CD4-positive, alpha-beta T cell treated with Interleukin-4 for 4 hours (primary cell): ENCODE measurements around the gene LNX1.
"Not testable (repeated sequence)": the region's sequence is repeated elsewhere in the genome, so short reads cannot be mapped to it uniquely, and the experiment has no call there.

ENCODE experiments used
- DNase-seq: peaks from one replicate; pipeline ENCODE4 v3.0.0-alpha.2; 2020

The LNX1 gene

GRCh38 chr4:53455766-53456165 lies 135.5 kb downstream of the LNX1 start:
- DNase-seq: no peak

- DNase-seq: no peak
Measured at GRCh38 chr4:53453385-53453784, 137.9 kb downstream of the LNX1 start.

GRCh38 chr4:53450773-53451172 lies 140.5 kb downstream of the LNX1 start:
- no peak for DNase-seq

GRCh38 chr4:53444954-53445353 lies 146.3 kb downstream of the LNX1 start:
- no peak for DNase-seq

- DNase-seq: no peak
Measured at GRCh38 chr4:53441564-53441963, 149.7 kb downstream of the LNX1 start.

GRCh38 chr4:53436251-53436650 lies 155.0 kb downstream of the LNX1 start:
- DNase-seq: no peak

- no peak for DNase-seq
Measured at GRCh38 chr4:53432528-53433424, 158.5 kb downstream of the LNX1 start.

GRCh38 chr4:53431052-53431451 lies 160.2 kb downstream of the LNX1 start:
- peak; percentile 4 for DNase-seq

GRCh38 chr4:53427366-53427765 lies 163.9 kb downstream of the LNX1 start:
- DNase-seq: no peak

- no peak for DNase-seq
Measured at GRCh38 chr4:53424280-53424679, 167.0 kb downstream of the LNX1 start.

- DNase-seq: no peak
Measured at GRCh38 chr4:53422367-53422766, 168.9 kb downstream of the LNX1 start.

- no peak for DNase-seq
Measured at GRCh38 chr4:53421791-53422190, 169.5 kb downstream of the LNX1 start.

GRCh38 chr4:53419208-53419607 lies 172.1 kb downstream of the LNX1 start:
- no peak for DNase-seq

- DNase-seq: not testable (repeated sequence)
Measured at GRCh38 chr4:53409479-53409878, 181.8 kb downstream of the LNX1 start.
